Epithelial cell of esophagus (primary cell): ENCODE results near the gene PDE8A.

Source experiments
- DNase-seq: peaks from one replicate; pipeline ENCODE4 v3.0.0; 2010; ENCODE audit warnings: low read depth
- H3K4me3 ChIP-seq: 2 replicates; pipeline ENCODE4 v1.5.1; 2011; ENCODE audit warnings: mild to moderate bottlenecking, low read length, control low read depth
- TF ChIP-seq, protein P1 (sequence below): IDR thresholded peaks from 2 replicates; pipeline ENCODE4 v1.5.1; 2011; ENCODE audit warnings: low read depth, mild to moderate bottlenecking, low read length, control low read depth, inconsistent platforms; ENCODE audit not compliant: insufficient read depth; ENCODE audit errors: missing control alignments

PDE8A gene

DNA sequence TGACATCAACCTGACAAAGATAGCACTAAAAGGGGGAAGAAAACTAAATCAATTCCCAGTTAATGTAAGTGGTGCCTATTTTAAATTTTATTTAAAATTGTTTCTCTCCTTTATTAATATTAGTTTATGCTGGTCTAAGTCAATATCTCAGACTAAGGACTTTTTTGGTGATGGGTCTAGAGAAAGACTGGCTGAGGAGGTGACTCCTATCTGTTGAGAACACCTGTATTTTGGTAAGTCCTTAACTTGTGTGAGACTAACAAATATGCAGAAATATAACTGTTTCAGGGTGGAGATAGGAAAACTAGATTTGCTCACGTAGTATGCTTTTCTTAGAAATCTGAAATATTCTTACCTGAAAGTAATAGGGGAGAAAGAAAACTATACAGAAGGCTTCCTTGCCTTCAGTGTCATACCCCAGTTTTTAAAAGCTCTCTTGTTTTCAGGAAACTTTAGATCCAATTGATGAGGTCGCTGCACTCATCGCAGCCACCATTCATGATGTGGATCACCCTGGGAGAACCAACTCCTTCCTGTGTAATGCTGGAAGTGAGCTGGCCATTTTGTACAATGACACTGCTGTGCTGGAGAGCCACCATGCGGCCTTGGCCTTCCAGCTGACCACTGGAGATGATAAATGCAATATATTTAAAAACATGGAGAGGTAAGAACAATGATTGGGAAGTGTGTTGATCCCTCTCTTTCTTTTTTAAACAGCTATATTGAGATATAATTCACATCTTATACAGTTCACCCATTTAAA lies 138.9 kb downstream of the PDE8A start:
- no peak for DNase-seq
- TF ChIP-seq, protein P1, sequence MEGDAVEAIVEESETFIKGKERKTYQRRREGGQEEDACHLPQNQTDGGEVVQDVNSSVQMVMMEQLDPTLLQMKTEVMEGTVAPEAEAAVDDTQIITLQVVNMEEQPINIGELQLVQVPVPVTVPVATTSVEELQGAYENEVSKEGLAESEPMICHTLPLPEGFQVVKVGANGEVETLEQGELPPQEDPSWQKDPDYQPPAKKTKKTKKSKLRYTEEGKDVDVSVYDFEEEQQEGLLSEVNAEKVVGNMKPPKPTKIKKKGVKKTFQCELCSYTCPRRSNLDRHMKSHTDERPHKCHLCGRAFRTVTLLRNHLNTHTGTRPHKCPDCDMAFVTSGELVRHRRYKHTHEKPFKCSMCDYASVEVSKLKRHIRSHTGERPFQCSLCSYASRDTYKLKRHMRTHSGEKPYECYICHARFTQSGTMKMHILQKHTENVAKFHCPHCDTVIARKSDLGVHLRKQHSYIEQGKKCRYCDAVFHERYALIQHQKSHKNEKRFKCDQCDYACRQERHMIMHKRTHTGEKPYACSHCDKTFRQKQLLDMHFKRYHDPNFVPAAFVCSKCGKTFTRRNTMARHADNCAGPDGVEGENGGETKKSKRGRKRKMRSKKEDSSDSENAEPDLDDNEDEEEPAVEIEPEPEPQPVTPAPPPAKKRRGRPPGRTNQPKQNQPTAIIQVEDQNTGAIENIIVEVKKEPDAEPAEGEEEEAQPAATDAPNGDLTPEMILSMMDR, result no peak
- H3K4me3 ChIP-seq, result no peak overlapping the region

DNA sequence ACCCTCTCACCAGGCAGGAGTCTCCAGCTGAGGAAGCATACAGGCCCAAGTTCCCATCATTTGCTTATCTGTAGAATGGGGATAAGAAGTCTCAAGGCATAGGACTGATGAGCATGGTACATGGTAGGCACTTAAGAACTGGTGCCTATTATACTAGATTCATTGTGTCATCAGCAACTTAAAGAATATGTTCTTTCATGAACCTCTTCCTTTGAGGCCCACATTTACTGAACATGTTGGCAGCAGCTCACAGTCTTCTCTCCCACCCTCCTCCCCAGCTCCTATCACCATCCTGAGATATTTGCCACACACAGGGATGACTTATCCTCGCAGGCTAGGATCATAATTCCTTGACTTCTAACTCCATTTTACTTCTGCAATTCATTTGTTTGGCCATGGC lies 142.5 kb downstream of the PDE8A start:
- no peak overlapping the region for H3K4me3 ChIP-seq
- TF ChIP-seq, protein P1, result no peak
- no peak for DNase-seq

DNA sequence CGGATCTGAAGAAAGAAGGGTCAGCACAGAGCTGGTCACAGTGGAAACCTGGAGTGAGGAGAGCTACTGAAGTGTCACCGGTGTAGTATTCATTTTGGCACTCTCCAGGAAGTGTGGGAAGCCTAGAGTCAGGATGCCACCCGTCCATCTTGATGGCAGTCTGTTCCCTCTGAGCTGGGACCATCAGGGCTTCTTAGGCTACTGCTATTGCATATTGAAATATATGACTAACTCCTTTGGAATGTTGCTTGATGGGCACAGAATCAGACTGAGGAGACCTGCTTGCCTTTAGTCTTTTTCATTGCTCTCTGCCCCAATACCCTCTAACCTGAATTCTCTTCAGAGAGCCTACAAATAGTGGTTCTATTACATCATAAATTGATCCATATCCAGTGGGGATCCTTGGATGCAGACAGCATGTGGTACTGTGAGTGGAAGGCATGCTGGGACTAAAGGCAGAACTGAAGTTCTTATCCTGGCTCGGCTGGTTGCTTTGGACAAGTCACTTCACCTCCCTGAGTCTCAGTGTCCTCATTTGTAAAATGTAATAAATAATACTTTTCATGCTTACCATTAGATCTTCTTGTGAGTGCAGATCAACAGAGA lies 143.5 kb downstream of the PDE8A start:
- no peak overlapping the region for H3K4me3 ChIP-seq
- TF ChIP-seq, protein P1, result no peak
- DNase-seq, result peak; percentile 63

DNA sequence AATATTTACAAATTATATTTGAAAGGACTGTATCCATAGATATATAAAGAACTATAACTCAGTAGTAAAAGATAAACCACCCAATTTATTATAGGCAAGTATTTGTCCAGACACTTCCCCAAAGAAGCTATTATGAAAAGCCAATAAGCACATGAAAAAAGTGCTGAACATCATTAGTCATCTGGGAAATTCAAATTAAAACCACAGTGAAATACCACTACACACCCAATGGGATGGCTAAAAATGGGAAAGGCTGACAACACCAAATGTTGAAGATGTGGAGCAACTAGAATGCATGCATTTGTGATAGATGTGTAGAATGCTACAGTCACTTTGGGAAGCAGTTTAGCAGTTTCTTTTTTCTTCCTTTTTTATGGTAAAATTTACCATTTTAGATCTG lies 147.0 kb downstream of the PDE8A start:
- peak; percentile 8 for DNase-seq
- no peak overlapping the region for H3K4me3 ChIP-seq
- TF ChIP-seq, protein P1, result no peak

DNA sequence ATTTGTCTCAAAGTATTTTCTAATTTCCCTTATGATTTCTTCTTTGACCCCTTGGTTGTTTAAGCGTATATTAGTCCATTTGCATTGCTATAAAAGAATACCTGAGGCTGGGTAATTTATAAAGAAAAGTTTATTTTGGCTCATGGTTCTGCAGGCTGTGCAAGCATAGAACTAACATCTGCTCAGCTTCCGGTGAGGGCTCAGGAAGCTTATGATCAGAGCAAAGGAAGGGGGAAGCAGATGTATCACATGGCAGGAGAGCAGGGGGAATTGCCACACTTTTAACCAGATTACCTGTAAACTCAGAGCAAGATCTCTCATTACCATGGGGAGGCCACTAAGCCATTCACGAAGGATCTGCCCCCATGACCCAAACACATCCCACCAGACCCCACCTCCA lies 148.2 kb downstream of the PDE8A start:
- TF ChIP-seq, protein P1, result no peak
- no peak overlapping the region for H3K4me3 ChIP-seq
- no peak for DNase-seq

DNA sequence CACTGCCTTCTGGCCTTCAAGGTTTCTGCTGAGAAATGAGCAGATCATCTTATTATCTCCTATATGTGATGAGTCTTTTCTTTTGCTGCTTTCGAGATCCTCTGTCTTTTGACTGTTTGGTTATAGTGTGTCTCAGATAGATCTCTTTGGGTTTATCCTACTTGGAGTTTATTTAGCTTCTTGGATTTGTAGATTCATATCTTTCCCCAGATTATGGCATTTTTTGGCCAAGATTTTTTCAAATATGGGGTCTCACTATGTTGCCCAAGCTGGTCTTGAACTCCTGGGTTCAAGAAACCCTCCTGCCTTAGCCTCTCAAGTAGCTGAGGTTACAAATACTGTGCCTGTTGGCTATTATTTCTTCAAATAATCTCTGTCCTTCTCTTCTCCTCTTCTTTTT lies 150.3 kb downstream of the PDE8A start:
- TF ChIP-seq, protein P1, result no peak
- H3K4me3 ChIP-seq, result no peak overlapping the region
- DNase-seq, result no peak
